H9 (cell line): Measurements from ENCODE around the gene GSG1L. TPM values are rescaled to one million over a fixed set of nuclear protein-coding genes. Genes with fewer than 3 reads are reported as not detected.

Experiments
- DNase-seq: peaks from one replicate; pipeline ENCODE4 v3.0.0-alpha.2; 2017
- H2AFZ ChIP-seq: one replicate; pipeline ENCODE4 v1.6.1; 2013; ENCODE audit warnings: mild to moderate bottlenecking, low read length, control low read depth, moderate library complexity
- H2AK5ac ChIP-seq: 2 replicates; pipeline ENCODE4 v1.6.1; 2013; ENCODE audit warnings: low read length, control low read depth, mixed read lengths; ENCODE audit not compliant: insufficient read length
- H2BK120ac ChIP-seq: one replicate; pipeline ENCODE4 v1.6.1; 2013; ENCODE audit warnings: low read depth, mild to moderate bottlenecking, low read length, control low read depth, inconsistent platforms; ENCODE audit not compliant: poor library complexity, severe bottlenecking
- H2BK12ac ChIP-seq: 2 replicates; pipeline ENCODE4 v1.6.1; 2013; ENCODE audit warnings: low read length, control low read depth, mixed read lengths, low read depth; ENCODE audit not compliant: insufficient read length
- H2BK15ac ChIP-seq: 2 replicates; pipeline ENCODE4 v1.6.1; 2013; ENCODE audit warnings: low read depth, low read length, control low read depth
- H2BK20ac ChIP-seq: one replicate; pipeline ENCODE4 v1.6.1; 2013; ENCODE audit warnings: low read depth, mild to moderate bottlenecking, low read length, control low read depth, inconsistent platforms; ENCODE audit not compliant: poor library complexity, severe bottlenecking
- H2BK5ac ChIP-seq: 2 replicates; pipeline ENCODE4 v1.6.1; 2013; ENCODE audit warnings: low read length, control low read depth, mixed read lengths; ENCODE audit not compliant: insufficient read length
- H3K14ac ChIP-seq: 2 replicates; pipeline ENCODE4 v1.6.1; 2013; ENCODE audit warnings: low read length, control low read depth; ENCODE audit not compliant: insufficient read depth
- H3K18ac ChIP-seq: 2 replicates; pipeline ENCODE4 v1.6.1; 2013; ENCODE audit warnings: low read depth, mild to moderate bottlenecking, mixed read lengths, low read length, control low read depth; ENCODE audit not compliant: insufficient read length
- H3K23ac ChIP-seq: 2 replicates; pipeline ENCODE4 v1.6.1; 2013; ENCODE audit warnings: low read length, control low read depth, mixed read lengths, low read depth; ENCODE audit not compliant: insufficient read length
- H3K23me2 ChIP-seq: 2 replicates; pipeline ENCODE4 v1.6.1; 2013; ENCODE audit warnings: low read depth, mild to moderate bottlenecking, mixed read lengths, low read length, control low read depth; ENCODE audit not compliant: insufficient read length, poor library complexity, severe bottlenecking
- H3K27ac ChIP-seq: 2 replicates; pipeline ENCODE4 v1.5.1; 2013; ENCODE audit warnings: low read length, control low read depth, mixed read lengths, low read depth; ENCODE audit not compliant: insufficient read length
- H3K27me3 ChIP-seq: 2 replicates; pipeline ENCODE4 v1.6.1; 2013; ENCODE audit warnings: low read length, control low read depth, inconsistent platforms; ENCODE audit not compliant: insufficient read depth
- H3K4ac ChIP-seq: 2 replicates; pipeline ENCODE4 v1.6.1; 2013; ENCODE audit warnings: low read depth, mild to moderate bottlenecking, control low read depth, inconsistent platforms, low read length, moderate library complexity
- H3K4me1 ChIP-seq: 2 replicates; pipeline ENCODE4 v1.6.1; 2013; ENCODE audit warnings: low read length, control low read depth, inconsistent platforms; ENCODE audit not compliant: insufficient read depth
- H3K4me2 ChIP-seq: 2 replicates; pipeline ENCODE4 v1.6.1; 2013; ENCODE audit warnings: low read length, control low read depth, mixed read lengths; ENCODE audit not compliant: insufficient read length, insufficient read depth
- H3K56ac ChIP-seq: 2 replicates; pipeline ENCODE4 v1.6.1; 2013; ENCODE audit warnings: low read depth, mild to moderate bottlenecking, mixed read lengths, low read length, control low read depth; ENCODE audit not compliant: insufficient read length
- H3K79me1 ChIP-seq: 2 replicates; pipeline ENCODE4 v1.6.1; 2013; ENCODE audit warnings: low read depth, mild to moderate bottlenecking, moderate library complexity, low read length, control low read depth, inconsistent platforms; ENCODE audit not compliant: insufficient read depth, poor library complexity, severe bottlenecking
- H3K79me2 ChIP-seq: 2 replicates; pipeline ENCODE4 v1.6.1; 2013; ENCODE audit warnings: low read length, control low read depth, inconsistent platforms; ENCODE audit not compliant: insufficient read depth
- H3K9ac ChIP-seq: 2 replicates; pipeline ENCODE4 v1.6.1; 2013; ENCODE audit warnings: low read length, control low read depth, mixed read lengths; ENCODE audit not compliant: insufficient read length; ENCODE audit errors: extremely low read depth
- H3K9me3 ChIP-seq: one replicate; pipeline ENCODE4 v1.6.1; 2013; ENCODE audit warnings: low read depth, low read length, inconsistent platforms; ENCODE audit not compliant: control insufficient read depth
- H3T11ph ChIP-seq: one replicate; pipeline ENCODE4 v1.6.1; 2013; ENCODE audit warnings: mild to moderate bottlenecking, low read length, control low read depth, inconsistent platforms
- H4K20me1 ChIP-seq: one replicate; pipeline ENCODE4 v1.6.1; 2013; ENCODE audit not compliant: control insufficient read depth, insufficient read length, insufficient read depth
- H4K5ac ChIP-seq: 2 replicates; pipeline ENCODE4 v1.6.1; 2013; ENCODE audit warnings: low read depth, mild to moderate bottlenecking, mixed read lengths, low read length, control low read depth; ENCODE audit not compliant: insufficient read length
- H4K8ac ChIP-seq: replicated peaks from 2 replicates; pipeline ENCODE4 v1.6.1; 2013; ENCODE audit warnings: low read length, control low read depth, mixed read lengths, low read depth; ENCODE audit not compliant: insufficient read length
- H4K91ac ChIP-seq: 2 replicates; pipeline ENCODE4 v1.6.1; 2013; ENCODE audit warnings: low read depth, mild to moderate bottlenecking, moderate library complexity, mixed read lengths, low read length, control low read depth; ENCODE audit not compliant: insufficient read length
- H3K27ac Mint-ChIP-seq, 3 experiments: 2 replicates in 2 of 3; 3 replicates in 1 of 3; pipeline ENCODE4 v1.8.0; 2020 to 2021; ENCODE audit warnings: mixed read lengths in 3 of 3, mild to moderate bottlenecking in 1 of 3, moderate library complexity in 1 of 3
- H3K27me3 Mint-ChIP-seq: 2 replicates; pipeline ENCODE4 v1.8.0; 2021; ENCODE audit warnings: low read depth, mild to moderate bottlenecking, moderate library complexity, mixed read lengths
- H3K36me3 Mint-ChIP-seq, 3 experiments: 2 replicates in 2 of 3; 3 replicates in 1 of 3; pipeline ENCODE4 v1.8.0; 2020 to 2021; ENCODE audit warnings: low read depth in 3 of 3, mixed read lengths in 3 of 3; ENCODE audit not compliant: insufficient read depth in 1 of 3
- H3K4me1 Mint-ChIP-seq, 2 experiments: 2 replicates each; pipeline ENCODE4 v1.8.0; 2020; ENCODE audit warnings: mixed read lengths in 2 of 2
- H3K4me3 Mint-ChIP-seq, 2 experiments: 2 replicates in 1 of 2; 3 replicates in 1 of 2; pipeline ENCODE4 v1.8.0; 2020 to 2021; ENCODE audit warnings: mild to moderate bottlenecking in 2 of 2, mixed read lengths in 2 of 2, moderate library complexity in 1 of 2
- H3K9me3 Mint-ChIP-seq, 2 experiments: 2 replicates in 1 of 2; 3 replicates in 1 of 2; pipeline ENCODE4 v1.8.0; 2020; ENCODE audit warnings: mild to moderate bottlenecking in 2 of 2, mixed read lengths in 2 of 2, moderate library complexity in 1 of 2
- CTCF ChIP-seq: fragments of 200-600 bp; sonication (generic); conservative IDR thresholded peaks from 3 replicates; pipeline ENCODE4 v1.8.0; 2021; ENCODE audit warnings: antibody characterized with exemption, mild to moderate bottlenecking
- WGBS: extraction: QIAGEN DNeasy Blood & Tissue Kit; methylation state at CpG from one replicate; pipeline ENCODE4 v1.1.7; 2013; ENCODE audit warnings: missing lambda C conversion rate, low lambda C conversion rate, mixed read lengths; ENCODE audit not compliant: insufficient read length; ENCODE audit errors: extremely low coverage; 5-methylcytosine and 5-hydroxymethylcytosine counted together
- total RNA-seq: library from RNA; stranded (reverse); gene quantifications from 2 replicates; pipeline ENCODE4 v1.2.1, GENCODE V29; 2021

GSG1L gene
- total RNA-seq, 1 experiment from 2014 or later, result 0.35 TPM

GRCh38 chr16:27983244-27983643 is 80.3 kb downstream of the GSG1L start:
- no peak for DNase-seq
- Mint-ChIP-seq H3K36me3 (no peaks in the 10 kb centered on the region), H3K9me3 (peaks cover 0 to 6% of the 10 kb centered on the region in 2 experiments; a peak in 1 of 5 replicates), H3K4me1 (no peaks in the 10 kb centered on the region), H3K4me3 (no peak overlapping the region), H3K27me3 (peaks cover 41% of the 10 kb centered on the region), H3K27ac (no peak overlapping the region)
- Histone ChIP-seq H3K9me3 (no peaks in the 10 kb centered on the region), H3K18ac (no peak overlapping the region), H3K79me1 (no peaks in the 10 kb centered on the region), H2AK5ac (no peak overlapping the region), H2AFZ (no peak overlapping the region), H3K4ac (no peak overlapping the region), H2BK5ac (no peak overlapping the region), H3T11ph (no peak overlapping the region), H4K5ac (no peak overlapping the region), H3K27ac (no peak overlapping the region), H2BK120ac (no peak overlapping the region), H3K79me2 (no peaks in the 10 kb centered on the region), H3K9ac (no peak overlapping the region), H4K20me1 (no peaks in the 10 kb centered on the region), H3K23ac (no peak overlapping the region), H4K91ac (no peak overlapping the region), H3K23me2 (no peaks in the 10 kb centered on the region), H2BK15ac (no peak overlapping the region), H3K27me3 (no peaks in the 10 kb centered on the region), H3K56ac (no peak overlapping the region), H3K4me2 (no peak overlapping the region), H3K4me1 (no peaks in the 10 kb centered on the region), H3K14ac (no peak overlapping the region), H2BK20ac (no peak overlapping the region), H4K8ac (no peak overlapping the region), H2BK12ac (no peak overlapping the region)
- WGBS, result no CpG with 5 or more reads among the region's 2 CpGs
- TF ChIP-seq CTCF, result no peak
